Left kidney (tissue), 2 donors: ENCODE data around the gene MRPL34. TPM values are rescaled to one million over a fixed set of nuclear protein-coding genes. Genes with fewer than 3 reads are reported as not detected.

Experiments
- DNase-seq: peaks from one replicate; pipeline ENCODE4 v3.0.0-alpha.2; 2013
- polyA plus RNA-seq: library from polyadenylated mRNA; unstranded; fragments of 120-200 nt; gene quantifications from one replicate; pipeline ENCODE4 v1.2.1, GENCODE V29; 2013; ENCODE audit not compliant: insufficient read length

MRPL34 gene
- polyA plus RNA-seq, 1 donor: 43.5 TPM

- no peak for DNase-seq
Observed at GRCh38 chr19:17307876-17308377, 2.3 kb downstream of the MRPL34 start.

GRCh38 chr19:17309198-17309964 lies 3.7 kb downstream of the MRPL34 start, which contains the start of gene DDA1:
Gene DDA1 (plus strand): TSS chr19:17309563. CDS start chr19:17309655, 92 bp downstream.
- peak; percentile 99 for DNase-seq

- no peak for DNase-seq
Observed at GRCh38 chr19:17309965-17310461, 4.3 kb downstream of the MRPL34 start.

DNA sequence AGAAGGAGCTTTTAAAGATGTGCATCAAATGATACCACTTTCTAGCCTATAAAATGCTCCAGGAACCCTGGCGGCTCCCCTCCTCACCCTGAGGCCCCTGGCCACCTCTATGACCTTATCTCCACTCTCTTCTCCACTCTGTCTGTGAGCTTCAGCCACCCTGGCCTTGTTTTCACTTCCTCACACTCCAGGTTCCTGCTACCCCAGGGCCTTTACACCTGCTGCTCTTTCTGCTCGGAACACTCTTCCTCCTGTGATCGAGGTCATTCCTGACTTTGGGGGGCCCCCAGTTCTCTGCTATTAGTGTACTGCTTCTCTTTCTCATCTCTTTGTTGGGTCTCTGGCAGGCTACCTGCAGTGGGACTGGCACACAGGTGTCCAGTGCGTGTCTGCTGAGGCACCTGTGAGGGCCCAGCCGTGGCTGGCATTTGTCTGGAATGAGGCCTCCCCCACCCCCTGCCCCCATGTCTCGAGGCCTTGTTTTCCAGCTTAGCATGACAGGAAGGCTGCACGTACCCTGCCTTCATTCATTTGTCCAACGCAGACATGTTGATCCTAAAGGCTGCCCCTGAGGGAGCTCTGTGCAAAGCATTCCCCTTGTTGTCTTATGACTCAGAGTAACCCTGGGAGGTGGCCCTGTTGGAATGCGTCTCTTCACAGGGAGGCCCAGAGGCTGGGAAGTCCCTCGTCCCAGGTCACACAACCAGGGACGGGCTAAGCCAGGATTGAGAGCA lies 6.0 kb downstream of the MRPL34 start:
- no peak for DNase-seq

GRCh38 chr19:17312189-17313113 lies 6.8 kb downstream of the MRPL34 start:
- no peak for DNase-seq

DNA sequence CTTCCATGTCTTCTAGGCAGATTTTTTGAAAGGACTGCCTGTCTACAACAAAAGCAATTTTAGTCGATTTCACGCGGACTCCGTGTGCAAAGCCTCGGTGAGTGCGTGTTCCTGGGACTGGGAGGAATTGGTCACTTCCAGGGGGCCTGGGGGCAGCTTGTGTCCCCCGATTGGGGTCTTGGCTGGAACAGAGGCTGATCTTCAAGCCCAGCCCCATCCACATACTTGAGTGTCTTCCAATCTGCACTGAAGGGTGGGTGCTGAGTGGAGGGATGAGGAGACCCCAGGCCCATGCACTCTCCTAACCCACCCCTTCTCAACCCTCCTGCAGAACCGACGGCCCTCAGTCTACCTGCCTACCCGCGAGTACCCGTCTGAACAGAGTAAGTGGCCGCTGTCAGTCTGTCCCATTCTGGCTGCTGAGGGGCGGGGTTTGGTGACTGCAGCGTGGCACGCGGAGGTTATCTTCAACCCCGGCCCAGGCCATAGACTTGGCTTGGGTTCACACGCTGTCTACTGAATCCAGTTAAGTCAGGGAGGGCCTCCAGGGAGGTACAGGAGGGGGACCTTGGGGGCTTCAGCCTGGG lies 8.4 kb downstream of the MRPL34 start:
- DNase-seq: no peak

DNA sequence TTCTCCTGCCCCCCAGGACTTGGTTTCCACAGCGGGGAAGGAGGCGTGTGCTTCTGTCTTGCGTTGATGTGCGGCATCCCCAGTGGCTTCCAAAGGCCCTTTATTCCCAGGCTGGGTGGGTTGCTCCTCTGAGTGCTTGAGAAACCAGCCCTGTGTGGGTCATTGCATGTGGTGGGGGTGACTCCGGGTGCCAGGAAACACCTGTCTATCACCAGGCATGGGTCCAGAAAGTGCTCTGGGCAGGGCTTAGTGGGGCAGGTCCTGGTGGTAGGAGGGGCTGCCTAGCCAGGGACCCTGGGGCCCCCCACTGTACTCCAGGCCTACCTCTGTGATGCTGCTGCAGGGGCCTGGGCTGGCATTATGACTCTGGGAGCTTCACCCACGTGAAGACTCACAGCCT lies 13.3 kb downstream of the MRPL34 start:
- DNase-seq: no peak

GRCh38 chr19:17319473-17320238 lies 14.0 kb downstream of the MRPL34 start:
- DNase-seq: no peak

DNA sequence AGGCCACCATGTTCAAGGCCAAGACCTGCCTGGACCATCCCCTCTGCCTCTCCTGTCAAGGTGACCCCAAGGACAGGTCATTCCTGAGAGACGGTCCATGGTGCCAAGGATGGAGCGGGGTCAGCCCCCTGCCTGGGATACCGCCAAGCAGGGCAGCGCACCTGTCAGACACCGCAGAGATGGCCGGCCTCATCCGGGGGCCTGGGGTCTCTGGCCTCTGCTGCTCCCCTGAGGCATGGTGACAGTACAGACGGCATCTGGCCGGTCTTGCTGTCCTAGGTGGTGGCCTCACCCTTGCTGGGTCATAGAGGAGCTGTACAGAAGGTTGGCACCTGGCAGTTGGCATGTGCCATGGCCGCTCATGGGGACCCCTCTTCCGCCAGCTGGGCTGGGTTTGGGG lies 14.8 kb downstream of the MRPL34 start:
- DNase-seq: no peak

DNA sequence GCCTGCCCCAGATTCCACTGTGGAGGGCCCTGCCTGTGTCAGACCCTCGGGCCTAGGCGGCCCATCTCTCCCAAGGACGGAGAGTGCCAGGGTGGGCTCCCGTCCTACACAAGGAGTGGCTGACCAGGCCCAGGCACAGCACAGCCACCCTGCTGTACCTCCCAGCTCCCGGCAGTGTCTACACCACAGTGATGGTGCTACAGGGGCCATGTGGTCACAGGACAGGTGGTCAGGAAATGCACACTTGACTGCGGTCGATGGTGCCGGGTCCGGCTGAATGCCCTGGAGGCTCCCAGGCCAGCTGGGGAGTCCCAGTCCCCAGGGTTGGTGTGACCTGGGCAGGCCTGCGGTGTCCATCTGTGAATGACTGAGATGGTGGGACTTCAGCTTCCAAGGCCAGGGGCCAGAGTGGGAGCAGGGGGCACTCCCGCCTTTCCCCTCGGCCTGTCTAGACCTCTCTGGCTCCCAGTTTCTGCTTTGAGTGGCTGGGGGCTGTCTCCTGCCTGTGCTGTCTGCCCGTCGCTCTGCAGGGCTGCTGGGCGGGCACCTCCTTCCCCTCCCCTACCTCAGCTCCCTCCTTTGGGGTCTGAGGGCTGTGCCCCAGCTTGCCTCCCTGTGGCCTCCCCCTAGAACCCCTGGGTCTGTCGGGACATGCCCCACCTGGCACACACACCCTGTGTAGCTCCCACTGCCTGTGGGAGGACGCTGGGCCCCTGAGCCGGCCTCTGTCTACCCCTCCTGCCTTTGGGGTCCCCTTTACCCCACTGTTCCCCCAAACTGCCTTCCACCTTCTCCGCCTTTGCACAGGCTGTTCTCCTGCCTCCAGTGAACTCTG lies 16.2 kb downstream of the MRPL34 start:
- DNase-seq: no peak

DNA sequence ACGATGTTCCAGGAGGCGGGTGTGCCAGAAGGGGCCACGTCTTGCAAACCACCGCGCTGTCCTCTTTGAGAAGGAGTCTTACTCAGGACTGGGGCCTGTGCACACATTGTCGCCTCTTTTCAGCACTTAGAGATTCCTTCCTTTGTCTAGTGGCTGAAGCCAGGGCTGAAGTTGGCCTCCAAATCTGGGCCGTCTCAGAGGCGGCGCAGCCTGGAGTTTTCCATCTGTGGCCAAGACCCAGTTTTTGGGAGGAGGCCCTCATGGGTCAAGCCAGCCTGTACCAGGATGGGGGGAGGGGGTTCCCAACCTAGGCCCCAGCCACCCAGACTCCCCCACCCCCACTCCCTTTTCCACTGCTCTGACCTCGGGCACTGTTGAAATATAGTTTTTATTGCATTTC lies 17.2 kb downstream of the MRPL34 start:
- DNase-seq: no peak

- no peak for DNase-seq
Observed at GRCh38 chr19:17323300-17323963, 17.8 kb downstream of the MRPL34 start.

GRCh38 chr19:17323964-17324332 lies 18.3 kb downstream of the MRPL34 start:
- DNase-seq: no peak

GRCh38 chr19:17324357-17325114 lies 18.9 kb downstream of the MRPL34 start:
- no peak for DNase-seq

GRCh38 chr19:17325133-17325532 lies 19.5 kb downstream of the MRPL34 start:
- no peak for DNase-seq

DNA sequence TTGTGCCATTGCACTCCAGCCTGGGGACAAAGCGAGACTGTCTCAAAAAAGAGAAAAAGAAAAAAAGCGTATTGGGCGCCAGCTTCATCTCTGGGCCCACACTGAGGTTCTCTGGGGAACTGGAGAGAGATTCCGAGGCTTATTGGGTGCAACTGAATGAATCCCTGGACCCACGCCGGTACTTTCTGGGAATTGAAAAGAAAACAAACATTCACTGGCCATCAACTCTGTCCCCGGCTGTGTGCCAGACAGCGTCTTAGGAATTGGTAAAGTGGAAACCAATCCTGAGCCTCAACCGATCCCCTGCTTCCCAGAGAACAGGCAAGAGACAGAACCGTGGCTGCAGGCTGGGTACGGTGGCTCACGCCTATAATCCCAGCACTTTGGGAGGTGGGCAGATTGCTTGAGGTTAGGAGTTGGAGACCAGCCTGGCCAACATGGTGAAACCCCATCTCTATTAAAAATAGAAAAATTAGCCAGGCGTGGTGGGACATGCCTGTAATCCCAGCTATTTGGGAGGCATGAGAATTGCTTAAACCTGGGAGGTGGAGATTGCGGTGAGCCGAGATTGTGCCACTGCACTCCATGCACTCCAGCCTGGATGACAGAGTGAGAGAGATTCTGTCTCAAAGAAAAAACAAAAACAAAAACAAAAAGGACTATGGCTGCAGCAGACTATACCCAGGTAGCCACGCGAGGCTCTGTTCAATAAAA lies 20.4 kb downstream of the MRPL34 start:
- DNase-seq: no peak

DNA sequence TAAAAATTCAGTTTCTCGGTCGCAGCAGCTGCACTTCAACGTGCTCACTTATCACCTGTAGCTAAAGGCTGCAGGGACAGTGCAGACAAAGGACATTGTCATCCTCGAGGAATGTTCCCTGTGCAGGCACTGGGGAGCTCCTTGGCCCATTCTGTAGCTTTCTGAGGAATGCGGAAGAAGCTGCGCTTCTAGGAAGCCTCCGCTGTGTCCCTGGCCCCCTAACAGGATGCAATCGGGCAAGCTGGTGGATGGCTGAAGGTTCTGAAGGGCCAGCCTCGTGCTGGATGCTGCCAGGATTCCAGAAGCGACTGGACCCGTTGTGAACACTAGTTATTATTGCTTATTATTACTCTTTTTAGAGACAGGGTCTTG lies 20.9 kb downstream of the MRPL34 start:
- no peak for DNase-seq

- DNase-seq: no peak
Observed at GRCh38 chr19:17327068-17327653, 21.5 kb downstream of the MRPL34 start.
